Vagina (tissue), 2 donors: ENCODE measurements around the gene PGK1. TPM values are rescaled to one million over a fixed set of nuclear protein-coding genes. Genes with fewer than 3 reads are reported as not detected.
A peak's percentile ranks its signal among the peaks of the same experiment; 100 is the strongest.

ENCODE experiments used
- DNase-seq, 2 donors: peaks; one replicate each; pipeline ENCODE4 v3.0.0-alpha.2; 2017; ENCODE audit errors: extremely low spot score in 2 of 2
- H3K27ac ChIP-seq: fragments of 200-600 bp; sonication (generic); one replicate; pipeline ENCODE4 v1.5.1; 2019
- H3K27me3 ChIP-seq: fragments of 200-600 bp; sonication (generic); one replicate; pipeline ENCODE4 v1.5.1; 2019
- H3K36me3 ChIP-seq, 2 donors: fragments of 200-600 bp; sonication (generic); one replicate each; pipeline ENCODE4 v1.5.1; 2017 to 2019
- H3K4me1 ChIP-seq: fragments of 200-600 bp; sonication (generic); one replicate; pipeline ENCODE4 v1.5.1; 2019
- H3K4me3 ChIP-seq, 2 donors: fragments of 200-600 bp; sonication (generic); 1 replicate in 1 of 2; 2 replicates in 1 of 2; pipeline ENCODE4 v1.5.1; 2016 to 2019
- H3K9me3 ChIP-seq: fragments of 200-600 bp; sonication (generic); one replicate; pipeline ENCODE4 v1.5.1; 2019
- POLR2A ChIP-seq, 2 donors: fragments of 450-650 bp; IDR thresholded peaks; one replicate each; pipeline ENCODE4 v1.6.1; 2017; ENCODE audit warnings: antibody characterized with exemption in 2 of 2, mild to moderate bottlenecking in 2 of 2, moderate library complexity in 2 of 2
- POLR2AphosphoS5 ChIP-seq, 2 donors: sonication (generic); formaldehyde crosslinking; IDR thresholded peaks; one replicate each; pipeline ENCODE4 v1.9.0; 2017; ENCODE audit warnings: antibody characterized with exemption in 2 of 2, mild to moderate bottlenecking in 2 of 2, low read depth in 1 of 2; ENCODE audit not compliant: insufficient read depth in 1 of 2
- intact Hi-C: fragments of 100-400 bp; cut with DNase I; formaldehyde crosslinking; loops from one replicate; pipeline ENCODE4 v1.15.1; 2023
- total RNA-seq: library from RNA; depleted of rRNA; stranded (reverse); fragments of >200 nt; gene quantifications from one replicate; pipeline ENCODE4 v1.2.3, GENCODE V29; 2016
- TF ChIP-seq, protein P1 (sequence below), 3 experiments: fragments of 450-650 bp in 2 of 3; fragments of 200-600 bp in 1 of 3; sonication (generic) in 1 of 3; IDR thresholded peaks; one replicate each; pipeline ENCODE4 v1.5.1; 2017 to 2019; ENCODE audit warnings: antibody characterized with exemption in 3 of 3, mild to moderate bottlenecking in 2 of 3, moderate library complexity in 2 of 3

The PGK1 gene
- total RNA-seq, 1 donor from 2014 or later, result 135 TPM

DNA sequence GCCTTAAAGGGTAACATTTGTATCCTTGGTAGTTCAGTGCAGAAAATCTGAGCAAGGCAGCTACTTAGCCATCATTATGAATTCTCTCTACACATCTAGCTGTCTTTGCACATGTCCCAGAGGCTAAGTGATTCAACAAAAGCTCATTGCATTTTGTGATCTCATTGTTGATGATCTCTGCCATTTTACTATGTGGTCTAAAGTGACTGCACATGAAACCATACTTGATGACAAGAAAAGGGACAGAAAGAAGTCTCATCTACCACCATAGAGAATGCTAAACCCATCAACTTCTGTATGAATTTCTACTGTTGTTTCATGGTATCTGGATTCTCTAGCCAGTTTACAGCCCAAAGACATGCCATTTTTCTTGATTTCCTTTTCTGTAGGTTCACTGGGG, 5.9 kb upstream of the PGK1 start:
- intact Hi-C loops, result no loop called here
- no peaks in the 10 kb centered on the region for H3K4me1 ChIP-seq
- H3K9me3 ChIP-seq, result no peaks in the 10 kb centered on the region
- TF ChIP-seq POLR2AphosphoS5 (IDR thresholded peaks at IDR 0.05; ENCODE audit: insufficient read depth in 1 of 2, low read depth in 1 of 2), result no peak
- no peak overlapping the region for H3K27ac ChIP-seq
- DNase-seq, result no peak
- H3K36me3 ChIP-seq, result no peaks in the 10 kb centered on the region
- H3K27me3 ChIP-seq, result no peaks in the 10 kb centered on the region
- H3K4me3 ChIP-seq, result no peak overlapping the region

DNA sequence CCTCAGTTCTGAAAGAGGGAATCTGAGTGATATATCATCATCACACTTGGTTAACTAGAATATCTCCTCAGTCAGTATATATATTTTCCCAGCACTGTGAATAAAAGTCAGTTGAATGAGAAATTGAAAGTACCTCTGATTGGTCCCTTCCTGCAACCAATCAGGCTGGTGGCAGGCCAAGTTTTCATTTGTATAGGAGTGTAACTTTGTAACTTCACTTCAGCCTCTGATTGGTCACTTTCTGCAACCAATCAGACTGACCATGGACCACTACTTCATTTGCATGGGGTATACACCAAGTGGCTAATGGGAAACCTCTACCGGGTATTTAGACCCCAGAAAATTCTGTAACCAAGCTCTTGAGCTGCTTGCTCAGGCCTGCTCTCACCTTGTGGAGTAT, 2.0 kb upstream of the PGK1 start:
- Histone ChIP-seq H3K4me1 (peaks cover 11% of the 10 kb centered on the region), H3K27me3 (no peaks in the 10 kb centered on the region), H3K9me3 (no peaks in the 10 kb centered on the region), H3K4me3 (no peak overlapping the region), H3K27ac (no peak overlapping the region), H3K36me3 (no peaks in the 10 kb centered on the region)
- TF ChIP-seq, protein P1, sequence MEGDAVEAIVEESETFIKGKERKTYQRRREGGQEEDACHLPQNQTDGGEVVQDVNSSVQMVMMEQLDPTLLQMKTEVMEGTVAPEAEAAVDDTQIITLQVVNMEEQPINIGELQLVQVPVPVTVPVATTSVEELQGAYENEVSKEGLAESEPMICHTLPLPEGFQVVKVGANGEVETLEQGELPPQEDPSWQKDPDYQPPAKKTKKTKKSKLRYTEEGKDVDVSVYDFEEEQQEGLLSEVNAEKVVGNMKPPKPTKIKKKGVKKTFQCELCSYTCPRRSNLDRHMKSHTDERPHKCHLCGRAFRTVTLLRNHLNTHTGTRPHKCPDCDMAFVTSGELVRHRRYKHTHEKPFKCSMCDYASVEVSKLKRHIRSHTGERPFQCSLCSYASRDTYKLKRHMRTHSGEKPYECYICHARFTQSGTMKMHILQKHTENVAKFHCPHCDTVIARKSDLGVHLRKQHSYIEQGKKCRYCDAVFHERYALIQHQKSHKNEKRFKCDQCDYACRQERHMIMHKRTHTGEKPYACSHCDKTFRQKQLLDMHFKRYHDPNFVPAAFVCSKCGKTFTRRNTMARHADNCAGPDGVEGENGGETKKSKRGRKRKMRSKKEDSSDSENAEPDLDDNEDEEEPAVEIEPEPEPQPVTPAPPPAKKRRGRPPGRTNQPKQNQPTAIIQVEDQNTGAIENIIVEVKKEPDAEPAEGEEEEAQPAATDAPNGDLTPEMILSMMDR (IDR thresholded peaks at IDR 0.05), result no peak
- TF ChIP-seq POLR2A (IDR thresholded peaks at IDR 0.05) (no peak), POLR2AphosphoS5 (IDR thresholded peaks at IDR 0.05; ENCODE audit: insufficient read depth in 1 of 2, low read depth in 1 of 2) (no peak)
- DNase-seq, result no peak
- intact Hi-C loops, result no loop called here

DNA sequence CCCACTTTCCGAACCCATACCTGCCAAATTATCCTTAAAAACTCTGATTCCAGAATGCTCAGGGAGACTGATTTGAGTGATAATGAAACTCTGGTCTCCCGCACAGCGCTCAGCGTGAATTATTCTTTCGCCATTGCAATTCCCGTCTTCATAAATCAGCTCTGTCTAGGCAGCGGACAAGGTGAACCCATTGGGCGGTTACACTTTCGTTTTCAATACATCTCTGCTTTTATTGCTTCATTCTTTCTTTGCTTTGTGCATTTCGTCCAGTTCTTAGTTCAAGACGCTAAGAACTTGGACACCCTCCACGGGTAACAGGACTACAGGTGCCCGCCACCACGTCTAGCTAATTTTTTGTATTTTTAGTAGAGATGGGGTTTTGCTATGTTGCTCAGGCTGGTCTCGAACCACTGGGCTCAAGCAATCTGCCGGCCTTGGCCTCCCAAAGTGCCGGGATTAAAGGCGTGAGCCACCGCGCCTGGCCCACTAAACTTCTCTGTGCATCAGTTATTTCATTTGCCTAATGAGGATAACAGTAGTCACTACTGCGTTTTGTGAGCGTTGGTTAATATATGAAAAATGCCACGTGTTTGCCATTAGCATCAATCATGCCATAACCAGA, 936 bp upstream of the PGK1 start:
- TF ChIP-seq, protein P1 (IDR thresholded peaks at IDR 0.05), result no peak
- peak overlapping the region; percentile 61 to 76 for H3K4me3 ChIP-seq

DNA sequence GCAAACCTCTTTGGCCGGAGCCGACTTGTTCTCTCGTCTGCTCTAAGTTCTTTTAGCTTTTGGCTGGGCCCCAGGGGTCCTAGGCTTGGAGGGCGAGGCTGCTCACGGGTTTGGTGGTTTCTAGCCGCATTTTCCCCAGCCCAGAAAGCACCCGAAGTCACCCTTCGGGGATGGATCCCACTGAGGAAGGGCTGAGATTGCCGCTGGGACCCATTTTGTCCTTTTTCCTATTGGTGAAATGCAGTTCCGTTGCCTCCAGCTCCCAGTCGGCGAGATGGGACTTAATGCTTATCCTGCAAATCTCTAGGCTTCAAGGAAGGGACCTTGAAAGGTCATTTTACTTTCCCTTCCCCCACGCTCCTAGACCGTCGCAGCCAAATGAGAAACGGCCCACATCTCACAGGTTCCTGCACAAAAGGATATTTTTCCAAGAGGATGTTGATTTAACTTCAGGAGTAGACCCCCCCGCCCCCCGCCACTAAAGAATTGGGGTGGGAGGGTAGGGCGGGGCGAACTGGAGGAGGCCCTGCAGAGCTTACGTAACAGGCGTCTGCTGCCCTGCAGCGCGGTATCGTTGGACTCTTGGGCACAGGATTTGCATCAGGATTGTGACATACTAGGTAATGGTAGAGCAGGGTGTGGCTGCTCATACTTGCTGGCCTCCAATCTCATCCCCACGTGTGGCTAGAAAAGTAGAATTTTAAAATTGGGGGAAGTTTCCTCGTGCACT, 564 bp downstream of the PGK1 start:
- H3K4me3 ChIP-seq, result peak overlapping the region; percentile 61 to 76
- no peak for DNase-seq
- no peaks in the 10 kb centered on the region for H3K9me3 ChIP-seq
- H3K27ac ChIP-seq, result peak overlapping the region; percentile 86
- intact Hi-C loops, result no loop called here
- no peaks in the 10 kb centered on the region for H3K27me3 ChIP-seq
- TF ChIP-seq POLR2A (IDR thresholded peaks at IDR 0.05), result no peak
- TF ChIP-seq, protein P1 (IDR thresholded peaks at IDR 0.05), result no peak
- peak in 1 of 2 donors; percentile 33 for TF ChIP-seq POLR2AphosphoS5 (IDR thresholded peaks at IDR 0.05; ENCODE audit: insufficient read depth in 1 of 2, low read depth in 1 of 2)
- no peaks in the 10 kb centered on the region for H3K36me3 ChIP-seq
- peaks cover 33% of the 10 kb centered on the region for H3K4me1 ChIP-seq

More for the DNA sequence above, 936 bp upstream of the PGK1 start:
- intact Hi-C loops, result no loop called here
- H3K4me1 ChIP-seq, result peaks cover 21% of the 10 kb centered on the region
- H3K9me3 ChIP-seq, result no peaks in the 10 kb centered on the region
- no peak for DNase-seq
- H3K27ac ChIP-seq, result peak overlapping the region; percentile 74
- H3K27me3 ChIP-seq, result no peaks in the 10 kb centered on the region
- no peaks in the 10 kb centered on the region for H3K36me3 ChIP-seq

DNA sequence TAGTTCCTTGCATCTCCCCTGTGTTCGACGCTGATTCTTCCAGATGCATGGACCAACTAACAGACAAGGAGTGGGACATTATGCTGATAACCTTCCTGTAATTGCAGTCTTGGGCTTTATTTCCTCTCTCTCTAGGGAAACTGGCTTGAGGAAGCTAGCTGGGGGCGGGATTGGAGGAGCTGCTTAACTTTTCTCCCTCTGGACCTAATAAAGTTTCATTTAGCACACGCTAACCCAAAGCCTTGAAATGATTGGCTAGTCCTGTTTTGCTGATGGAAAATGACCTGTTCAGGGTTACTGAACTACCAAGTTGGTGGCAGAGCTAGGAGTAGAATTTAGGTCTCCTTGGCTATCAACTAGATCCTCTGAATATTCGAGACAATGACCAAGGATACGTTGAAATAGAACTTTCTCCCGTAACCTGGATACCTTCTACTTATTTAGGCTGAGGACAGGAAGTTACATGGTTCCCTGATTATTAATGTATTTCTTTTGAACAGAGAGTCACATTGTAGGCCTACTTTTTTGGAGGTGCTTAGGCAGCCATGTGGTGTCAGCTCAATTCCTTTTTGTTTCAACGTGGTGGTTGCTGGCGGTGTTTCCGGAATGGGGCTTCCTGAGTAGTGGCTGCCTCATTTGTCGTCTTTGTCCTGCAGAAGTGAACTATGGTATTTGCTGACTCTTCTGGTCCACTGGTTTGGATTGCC, 2.0 kb downstream of the PGK1 start:
- Histone ChIP-seq H3K4me3 (peak overlapping the region; percentile 61 to 76), H3K27me3 (no peaks in the 10 kb centered on the region), H3K27ac (peak overlapping the region; percentile 86), H3K36me3 (no peaks in the 10 kb centered on the region), H3K4me1 (peaks cover 35% of the 10 kb centered on the region), H3K9me3 (no peaks in the 10 kb centered on the region)
- no peak for DNase-seq
- TF ChIP-seq POLR2AphosphoS5 (IDR thresholded peaks at IDR 0.05; ENCODE audit: insufficient read depth in 1 of 2, low read depth in 1 of 2), result no peak
- TF ChIP-seq POLR2A (IDR thresholded peaks at IDR 0.05), result no peak
- TF ChIP-seq, protein P1 (IDR thresholded peaks at IDR 0.05), result no peak
- intact Hi-C loops, result no loop called here
